ENCODE measurements around the gene FRMD8.

GRCh38 chr11:65435411-65435931 lies 49.0 kb downstream of the FRMD8 start:
- TF ChIP-seq CTCF (conservative IDR thresholded peaks at IDR 0.05; ENCODE audit: low read depth, low read length) (no peak), EZH2 (IDR thresholded peaks at IDR 0.05; ENCODE audit: low read length, unreplicated experiment) (no peak)
